SK-N-SH treated with all-trans-retinoic acid at 6 μM for 48 hours (cell line): ENCODE results near the gene NREP.
A peak's percentile ranks its signal among the peaks of the same experiment; 100 is the strongest.

ENCODE experiments used
- ATAC-seq: fragments of 200-7000 bp; cut with Tn5 transposase; 3 replicates; pipeline ENCODE4 v1.9.1; 2020; ENCODE audit warnings: mild to moderate bottlenecking, moderate library complexity
- ARNTL ChIP-seq: fragments of 450-650 bp; formaldehyde crosslinking; IDR thresholded peaks from 2 replicates; pipeline ENCODE4 v1.5.0; 2020; ENCODE audit warnings: low read depth, mild to moderate bottlenecking, moderate library complexity, borderline replicate concordance
- BACH2 ChIP-seq: fragments of 250-450 bp; sonication (Bioruptor Pico); IDR thresholded peaks from 2 replicates; pipeline ENCODE4 v1.9.0; 2021; ENCODE audit warnings: mild to moderate bottlenecking, borderline replicate concordance
- CSDC2 ChIP-seq: fragments of 250-450 bp; sonication (Bioruptor Pico); IDR thresholded peaks from 2 replicates; pipeline ENCODE4 v1.5.0; 2020; ENCODE audit warnings: mild to moderate bottlenecking, moderate library complexity
- CSRNP3 ChIP-seq: fragments of 250-450 bp; sonication (Bioruptor Pico); IDR thresholded peaks from 2 replicates; pipeline ENCODE4 v1.5.1; 2021; ENCODE audit warnings: mild to moderate bottlenecking, moderate library complexity
- ESRRG ChIP-seq: fragments of 250-450 bp; sonication (Bioruptor Pico); IDR thresholded peaks from 2 replicates; pipeline ENCODE4 v1.6.1; 2021; ENCODE audit warnings: mild to moderate bottlenecking
- GLIS3 ChIP-seq: fragments of 250-450 bp; sonication (Bioruptor Pico); IDR thresholded peaks from 2 replicates; pipeline ENCODE4 v1.5.0; 2020; ENCODE audit warnings: mild to moderate bottlenecking, moderate library complexity
- ISL1 ChIP-seq: fragments of 250-450 bp; sonication (Bioruptor Pico); IDR thresholded peaks from 2 replicates; pipeline ENCODE4 v2.1.2; 2022; ENCODE audit warnings: mild to moderate bottlenecking, moderate library complexity
- OSR1 ChIP-seq: fragments of 250-450 bp; sonication (Bioruptor Pico); IDR thresholded peaks from 2 replicates; pipeline ENCODE4 v1.8.0; 2022; ENCODE audit warnings: moderate library complexity, mild to moderate bottlenecking, inconsistent platforms
- PATZ1 ChIP-seq: fragments of 250-450 bp; sonication (Bioruptor Pico); IDR thresholded peaks from 2 replicates; pipeline ENCODE4 v1.8.0; 2020; ENCODE audit warnings: mild to moderate bottlenecking, moderate library complexity, borderline replicate concordance
- PPARA ChIP-seq: fragments of 250-450 bp; sonication (Bioruptor Pico); IDR thresholded peaks from 2 replicates; pipeline ENCODE4 v1.5.0; 2020; ENCODE audit warnings: mild to moderate bottlenecking, borderline replicate concordance
- RARB ChIP-seq: fragments of 250-450 bp; sonication (Bioruptor Pico); IDR thresholded peaks from 2 replicates; pipeline ENCODE4 v1.8.0; 2021; ENCODE audit warnings: mild to moderate bottlenecking, moderate library complexity
- SNAI2 ChIP-seq: fragments of 250-450 bp; sonication (Bioruptor Pico); IDR thresholded peaks from 2 replicates; pipeline ENCODE4 v1.5.0; 2020; ENCODE audit warnings: mild to moderate bottlenecking, moderate library complexity
- TCF4 ChIP-seq: fragments of 250-450 bp; sonication (Bioruptor Pico); IDR thresholded peaks from 2 replicates; pipeline ENCODE4 v1.8.0; 2021; ENCODE audit warnings: mild to moderate bottlenecking, moderate library complexity, borderline replicate concordance
- TOX ChIP-seq: fragments of 250-450 bp; sonication (Bioruptor Pico); IDR thresholded peaks from 2 replicates; pipeline ENCODE4 v1.8.0; 2021; ENCODE audit warnings: mild to moderate bottlenecking, moderate library complexity, borderline replicate concordance
- TSHZ2 ChIP-seq: fragments of 250-450 bp; sonication (Bioruptor Pico); IDR thresholded peaks from 2 replicates; pipeline ENCODE4 v1.5.0; 2020; ENCODE audit warnings: mild to moderate bottlenecking, moderate library complexity
- ZFP3 ChIP-seq: fragments of 250-450 bp; sonication (Bioruptor Pico); IDR thresholded peaks from 2 replicates; pipeline ENCODE4 v1.5.0; 2020; ENCODE audit warnings: mild to moderate bottlenecking, moderate library complexity
- ZNF70 ChIP-seq: fragments of 450-650 bp; formaldehyde crosslinking; IDR thresholded peaks from 2 replicates; pipeline ENCODE4 v1.5.0; 2020; ENCODE audit warnings: mild to moderate bottlenecking, moderate library complexity
- ZNF8 ChIP-seq: fragments of 450-650 bp; formaldehyde crosslinking; IDR thresholded peaks from 2 replicates; pipeline ENCODE4 v1.5.0; 2020; ENCODE audit warnings: mild to moderate bottlenecking, moderate library complexity

The NREP gene

GRCh38 chr5:111792471-111793058 is 35.6 kb upstream of the NREP start (continued):
- no peak for TF ChIP-seq ZFP3

- TF ChIP-seq ARNTL (no peak), PATZ1 (no peak), OSR1 (CRISPR knock-in tag) (no peak)
- ATAC-seq: no peak
Observed at GRCh38 chr5:111790295-111790694, 33.3 kb upstream of the NREP start.

- TF ChIP-seq GLIS3: no peak
- TF ChIP-seq ZFP3: no peak
- TF ChIP-seq CSDC2 (CRISPR knock-in tag): no peak
- no peak for TF ChIP-seq CSRNP3 (CRISPR knock-in tag)
- no peak for TF ChIP-seq PPARA
- no peak for TF ChIP-seq RARB (CRISPR knock-in tag)
- no peak for TF ChIP-seq ARNTL
- no peak for TF ChIP-seq PATZ1
- no peak for TF ChIP-seq ZNF70 (CRISPR knock-in tag)
- no peak for TF ChIP-seq ESRRG
- ATAC-seq: no peak
Observed at GRCh38 chr5:111787006-111787405, 30.0 kb upstream of the NREP start.

GRCh38 chr5:111784491-111785181 is 27.6 kb upstream of the NREP start:
- TF ChIP-seq TOX (CRISPR knock-in tag) (no peak), ZNF8 (no peak), OSR1 (CRISPR knock-in tag) (no peak), RARB (CRISPR knock-in tag) (no peak), ZNF70 (CRISPR knock-in tag) (no peak), CSRNP3 (CRISPR knock-in tag) (no peak)
- TF ChIP-seq, all 23 proteins: peak for 0

GRCh38 chr5:111783537-111783936 is 26.5 kb upstream of the NREP start:
- TF ChIP-seq TOX (CRISPR knock-in tag): no peak
- no peak for TF ChIP-seq GLIS3
- no peak for TF ChIP-seq PATZ1
- no peak for TF ChIP-seq ZNF8
- TF ChIP-seq, all 23 proteins: peak for 0
- no peak for ATAC-seq

More at GRCh38 chr5:111784491-111785181, 27.6 kb upstream of the NREP start:
- no peak for ATAC-seq

- peak; percentile 43; the same call in 2 of the 3 replicates for ATAC-seq
- TF ChIP-seq TOX (CRISPR knock-in tag) (no peak), CSDC2 (CRISPR knock-in tag) (no peak), ISL1 (CRISPR knock-in tag) (no peak), GLIS3 (no peak), ARNTL (no peak), TCF4 (CRISPR knock-in tag) (no peak), TSHZ2 (CRISPR knock-in tag) (no peak), ZNF70 (CRISPR knock-in tag) (no peak), BACH2 (CRISPR knock-in tag) (no peak), RARB (CRISPR knock-in tag) (no peak), SNAI2 (CRISPR knock-in tag) (no peak)
Observed at GRCh38 chr5:111782216-111782615, 25.2 kb upstream of the NREP start.
